GM23338 (cell line): Measurements from ENCODE around the gene IRGC.

Experiments
- CREB1 ChIP-seq: fragments of 250-450 bp; sonication (Bioruptor Pico); IDR thresholded peaks from 2 replicates; pipeline ENCODE4 v1.5.0; 2020; ENCODE audit warnings: low read depth, mild to moderate bottlenecking, moderate library complexity
- CTCF ChIP-seq, 2 experiments: fragments of 200-600 bp in 1 of 2; sonication (generic) in 1 of 2; conservative IDR thresholded peaks; 2 replicates each; pipeline versions ENCODE4 v1.5.1 to v1.6.1; 2016 to 2017; ENCODE audit warnings: antibody characterized with exemption in 2 of 2, low read depth in 2 of 2, mild to moderate bottlenecking in 2 of 2, moderate library complexity in 1 of 2
- EZH2 ChIP-seq: fragments of 200-600 bp; sonication (generic); IDR thresholded peaks from one replicate; pipeline ENCODE4 v1.8.0; 2017; ENCODE audit warnings: antibody characterized with exemption, mild to moderate bottlenecking, low read depth; ENCODE audit not compliant: unreplicated experiment
- EZH2phosphoT487 ChIP-seq: fragments of 200-600 bp; sonication (generic); IDR thresholded peaks from one replicate; pipeline ENCODE4 v1.8.1; 2018; ENCODE audit warnings: antibody characterized with exemption; ENCODE audit not compliant: unreplicated experiment
- JUNB ChIP-seq: IDR thresholded peaks from one replicate; pipeline ENCODE4 v1.6.1; 2016; ENCODE audit warnings: antibody characterized with exemption; ENCODE audit not compliant: unreplicated experiment
- POLR2AphosphoS5 ChIP-seq: IDR thresholded peaks from 2 replicates; pipeline ENCODE4 v1.6.1; 2016; ENCODE audit warnings: antibody characterized with exemption, low read depth
- REST ChIP-seq: IDR thresholded peaks from one replicate; pipeline ENCODE4 v1.6.1; 2018; ENCODE audit warnings: antibody characterized with exemption; ENCODE audit not compliant: unreplicated experiment
- STAT1 ChIP-seq: IDR thresholded peaks from one replicate; pipeline ENCODE4 v1.6.1; 2016; ENCODE audit warnings: antibody characterized with exemption; ENCODE audit not compliant: unreplicated experiment
- ZNF114 ChIP-seq: fragments of 250-450 bp; sonication (Bioruptor Pico); IDR thresholded peaks from 2 replicates; pipeline ENCODE4 v1.5.0; 2020; ENCODE audit warnings: mild to moderate bottlenecking, moderate library complexity
- ZNF331 ChIP-seq: fragments of 250-450 bp; sonication (Bioruptor Pico); IDR thresholded peaks from 2 replicates; pipeline ENCODE4 v1.5.0; 2020; ENCODE audit warnings: low read depth, mild to moderate bottlenecking, moderate library complexity

- TF ChIP-seq CTCF (conservative IDR thresholded peaks at IDR 0.05; ENCODE audit: low read depth in 2 of 2) (no peak), REST (no peak), EZH2phosphoT487 (no peak), EZH2 (no peak), CREB1 (no peak), POLR2AphosphoS5 (no peak), JUNB (no peak), STAT1 (no peak), ZNF331 (no peak), ZNF114 (CRISPR knock-in tag) (no peak)
Observed at GRCh38 chr19:43754253-43754502, 38.3 kb downstream of the IRGC start.
